Measurements from ENCODE around the gene TAX1BP1. TPM values are rescaled to one million over a fixed set of nuclear protein-coding genes. Genes with fewer than 3 reads are reported as not detected.

Gene TAX1BP1
- 66.6 and 110 TPM in 2 replicates for total RNA-seq (ENCODE audit: low replicate concordance)

DNA sequence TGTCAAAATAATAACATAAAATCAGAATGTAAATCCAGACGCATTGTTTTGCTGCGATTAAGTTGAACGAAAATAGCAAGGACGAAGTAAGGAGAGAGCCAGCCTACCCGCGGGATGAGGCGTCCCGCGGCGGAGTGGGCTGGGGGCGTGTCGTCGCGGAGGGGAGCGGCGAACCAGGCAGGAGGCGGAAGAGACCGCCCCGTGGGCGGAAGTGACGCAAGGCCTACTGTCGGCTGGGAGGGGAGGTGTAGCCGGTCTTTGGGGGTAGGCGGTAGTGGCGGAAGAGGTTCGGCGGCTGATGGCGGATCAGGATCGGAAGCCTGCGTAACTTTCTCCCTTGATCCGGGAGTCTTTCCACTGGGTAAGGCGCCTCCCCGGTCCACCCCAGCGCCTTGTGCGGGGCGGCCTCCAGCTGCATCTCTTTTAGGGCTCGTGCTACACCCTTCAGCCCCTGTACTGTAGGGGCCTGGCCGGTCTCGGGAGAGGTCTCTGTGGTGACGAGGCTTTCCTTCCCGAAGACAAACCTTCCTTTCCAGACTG, at the start of gene TAX1BP1:
Gene TAX1BP1 (plus strand): TSS at position 254 of the 540 bp plus-strand sequence. CDS start 8,363 bp downstream, outside the sequence.

Other genes with a start within 250 kb of the TAX1BP1 start
- 50.2 and 73.6 TPM in 2 replicates for gene HIBADH, start 77.3 kb upstream of the TAX1BP1 start, total RNA-seq (ENCODE audit: low replicate concordance)